ENCODE results near the gene MSMP.

Gene MSMP

GRCh38 chr9:35771075-35771433, 17.0 kb upstream of the MSMP start:
- no peak for DNase-seq

DNA sequence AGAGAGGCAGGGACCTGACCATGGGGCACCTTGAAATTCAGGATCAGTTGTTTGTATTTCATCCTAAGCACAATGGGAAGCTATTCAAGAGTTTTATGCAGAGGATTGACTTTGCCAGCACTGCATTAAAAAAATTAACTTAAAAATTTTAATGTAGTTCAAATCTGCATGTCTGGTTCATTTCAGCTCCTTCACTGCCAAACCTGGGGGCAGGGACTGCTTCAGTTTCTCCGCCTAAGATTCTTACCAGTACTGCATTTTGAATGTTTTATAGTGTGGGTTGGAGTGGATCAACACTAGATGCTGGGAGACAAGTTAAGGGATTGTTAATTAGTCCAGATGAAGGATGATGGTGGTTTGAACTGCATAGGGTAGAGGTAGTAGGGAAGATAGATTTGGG, 15.7 kb upstream of the MSMP start:
- no peak for DNase-seq

DNA sequence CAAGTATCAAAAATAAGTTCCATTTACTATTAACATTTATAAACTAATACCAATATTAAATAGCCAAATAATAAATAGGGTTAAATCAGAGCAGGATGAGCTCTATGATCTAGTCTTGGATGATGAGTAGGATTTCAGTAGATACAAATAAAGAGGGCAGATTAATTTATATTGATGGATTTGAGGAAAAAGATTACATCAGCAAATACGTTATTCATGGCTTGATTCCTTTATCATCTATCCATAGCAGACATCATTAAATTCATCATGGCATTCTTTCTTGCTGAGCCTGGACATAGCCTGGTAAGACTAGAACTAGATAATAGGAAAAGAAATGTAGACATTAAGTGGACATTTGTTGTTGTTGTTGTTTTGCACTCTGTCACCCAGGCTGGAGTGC, 13.4 kb upstream of the MSMP start:
- no peak for DNase-seq

- no peak for DNase-seq
Measured at GRCh38 chr9:35766997-35767396, 12.9 kb upstream of the MSMP start.

GRCh38 chr9:35763803-35764202, 9.7 kb upstream of the MSMP start:
- no peak for DNase-seq

DNA sequence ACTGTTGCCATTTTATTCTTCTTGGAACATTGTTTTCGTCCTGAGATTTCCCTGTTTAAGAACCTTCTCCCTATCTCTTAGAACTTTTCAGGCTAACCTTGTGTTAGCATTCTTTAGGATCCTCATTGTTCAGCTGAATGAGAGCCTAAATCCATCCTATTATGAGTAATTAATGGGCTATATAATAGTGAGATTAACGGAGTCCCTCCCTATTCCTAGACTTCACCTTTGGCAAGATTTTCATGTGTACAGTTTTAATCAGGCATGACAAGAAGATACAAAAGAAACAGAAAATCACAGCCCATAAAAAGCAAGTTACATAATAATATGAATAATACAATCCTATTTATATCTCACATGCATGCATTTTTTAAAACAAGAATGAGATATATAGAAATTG, 9.1 kb upstream of the MSMP start:
- DNase-seq: no peak

GRCh38 chr9:35760651-35761050, 6.6 kb upstream of the MSMP start:
- no peak for DNase-seq

DNA sequence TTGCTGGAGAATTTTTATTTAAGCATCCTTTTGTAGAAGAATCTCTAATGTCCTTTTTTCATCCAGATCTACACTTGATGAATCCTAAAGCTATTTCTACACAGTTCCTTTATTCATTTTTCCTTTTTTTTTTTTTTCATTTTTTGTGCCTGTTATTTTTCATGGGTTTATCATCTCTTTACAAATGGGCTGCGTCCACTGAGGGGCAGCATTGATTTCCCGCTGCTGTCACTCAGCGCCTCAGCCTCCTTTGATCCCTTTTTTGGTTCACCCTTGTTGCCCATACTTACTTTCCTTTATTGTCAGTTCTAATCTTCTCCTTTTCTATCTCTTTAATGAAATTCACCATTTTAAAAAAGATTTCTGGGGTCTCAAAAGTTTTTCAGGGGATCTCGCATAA, 5.7 kb upstream of the MSMP start:
- DNase-seq: no peak

GRCh38 chr9:35758475-35759050, 4.5 kb upstream of the MSMP start:
- DNase-seq: no peak

DNA sequence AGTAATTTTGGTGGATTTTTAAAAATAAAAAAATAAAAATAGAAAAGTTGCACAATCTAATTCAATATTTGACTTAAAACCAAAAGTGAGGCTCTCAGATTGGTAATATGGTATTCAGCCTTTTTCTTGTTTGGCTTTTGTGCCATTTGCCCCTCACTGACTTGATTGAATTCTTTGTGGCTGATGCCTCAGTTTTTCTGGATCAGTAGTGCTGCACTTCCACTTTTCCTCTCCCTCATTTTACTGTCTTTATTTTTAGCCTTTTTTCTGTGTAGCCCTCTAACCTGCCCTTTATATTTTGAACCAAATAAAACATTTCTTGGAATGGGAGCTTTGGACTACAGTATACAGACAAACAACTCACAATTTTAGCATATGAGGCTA, 3.8 kb upstream of the MSMP start:
- DNase-seq: no peak

GRCh38 chr9:35757226-35757891, 3.3 kb upstream of the MSMP start:
- DNase-seq: peak; percentile 28

- peak; percentile 48 for DNase-seq
Measured at GRCh38 chr9:35756275-35757225, 2.5 kb upstream of the MSMP start.

GRCh38 chr9:35755071-35755470, 995 bp upstream of the MSMP start:
- no peak for DNase-seq

DNA sequence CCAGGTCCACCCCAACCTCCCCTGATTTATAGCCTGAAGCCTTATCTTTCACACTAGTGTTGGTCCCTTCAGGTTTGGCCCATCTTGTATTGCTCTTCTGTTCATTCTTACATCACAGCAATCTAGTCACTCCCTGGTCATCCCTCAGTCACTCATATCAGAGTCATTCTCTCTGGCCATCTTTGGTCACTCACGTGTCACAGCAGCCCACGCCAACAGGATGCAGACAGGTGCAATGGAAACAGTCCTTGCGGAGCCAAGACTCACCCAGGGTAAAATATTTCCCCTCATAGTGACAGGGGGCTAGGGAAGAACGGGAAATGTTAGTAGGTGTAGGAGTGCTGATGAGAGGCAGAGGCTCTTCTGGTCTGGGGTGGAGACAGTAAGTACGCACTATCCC, 610 bp downstream of the MSMP start:
- DNase-seq: no peak

DNA sequence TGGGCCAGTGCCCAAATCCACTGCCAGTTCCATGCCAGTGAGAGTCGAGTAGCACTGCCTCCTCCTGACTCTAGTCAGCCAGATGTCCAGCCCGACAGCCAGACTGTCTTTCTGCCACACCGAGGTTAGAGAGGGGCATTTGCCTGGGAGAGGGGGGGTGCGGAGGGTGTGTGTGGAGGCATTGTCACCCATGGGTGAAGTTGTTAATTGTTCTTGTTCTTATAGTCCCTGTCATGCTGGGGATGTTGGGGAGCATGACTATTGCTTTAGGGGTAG, 3.9 kb downstream of the MSMP start:
- DNase-seq: no peak

DNA sequence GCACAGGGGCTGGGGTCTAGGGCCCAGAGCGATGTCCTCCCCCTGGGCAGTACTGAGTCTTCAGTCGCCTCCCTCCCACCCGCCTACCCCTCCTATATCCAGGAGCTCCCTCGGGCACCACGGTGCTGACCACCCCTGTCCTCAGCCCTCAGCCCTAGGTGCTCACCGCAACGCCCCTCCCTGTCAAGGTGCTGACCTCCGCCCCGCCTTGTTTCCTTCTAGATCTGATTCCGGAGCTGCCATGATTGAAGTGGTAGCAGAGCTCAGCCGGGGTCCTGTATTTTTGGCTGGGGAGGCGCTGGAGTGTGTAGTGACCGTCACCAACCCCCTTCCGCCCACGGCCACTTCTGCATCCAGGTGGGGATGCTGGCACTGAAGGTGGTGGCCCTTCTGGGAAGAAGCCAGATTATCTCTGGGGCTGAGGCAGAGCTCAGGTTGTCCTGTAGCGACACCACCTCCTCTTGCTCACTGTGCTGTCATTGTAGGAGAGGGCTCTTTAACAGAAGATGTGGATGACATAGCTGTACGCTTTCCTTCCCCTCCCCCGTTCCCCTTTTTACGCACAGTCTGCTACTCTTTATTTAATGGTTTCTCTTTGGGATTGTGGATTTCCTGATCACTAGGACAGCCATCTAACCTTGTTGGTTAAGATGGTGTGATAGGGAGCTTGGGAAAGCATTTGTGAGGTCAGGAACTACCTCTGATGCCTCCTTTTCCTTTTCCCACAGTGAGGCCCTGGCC, 4.4 kb downstream of the MSMP start:
- no peak for DNase-seq

- DNase-seq: peak; percentile 83
Measured at GRCh38 chr9:35748858-35749514, 5.1 kb downstream of the MSMP start, which contains the start of the genes GBA2 and RGP1. TSS of gene GBA2 (minus strand) at chr9:35749228. CDS start at chr9:35748704, 524 bp downstream. TSS of gene RGP1 (plus strand) at chr9:35749287. CDS start at chr9:35749756, 469 bp downstream.

GRCh38 chr9:35748242-35748857, 5.7 kb downstream of the MSMP start:
- no peak for DNase-seq

GRCh38 chr9:35746583-35746982, 7.5 kb downstream of the MSMP start:
- no peak for DNase-seq

GRCh38 chr9:35745569-35745968, 8.5 kb downstream of the MSMP start:
- no peak for DNase-seq

- no peak for DNase-seq
Measured at GRCh38 chr9:35743880-35744518, 10.1 kb downstream of the MSMP start.

DNA sequence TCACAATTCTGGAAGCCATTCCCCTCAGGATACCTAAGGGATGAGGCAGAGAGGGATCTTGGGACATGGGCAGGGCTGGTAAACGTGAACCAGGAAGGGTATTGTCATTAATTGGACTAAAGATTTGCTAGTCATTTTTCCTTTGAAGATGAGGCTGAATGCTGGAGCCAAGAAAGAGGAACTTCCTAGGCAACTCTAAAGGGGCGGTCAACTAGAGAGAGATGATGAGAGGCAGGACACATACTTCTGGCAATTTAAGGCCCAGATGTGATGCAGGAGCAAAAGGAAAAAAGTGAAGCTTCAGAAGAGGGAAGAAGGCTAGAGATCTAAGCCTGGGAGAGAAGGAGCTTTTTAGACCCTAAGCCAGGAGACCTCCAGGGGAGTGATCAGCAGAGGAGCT, 10.6 kb downstream of the MSMP start:
- no peak for DNase-seq

Data from midbrain (tissue), 1 donor.